Gastroesophageal sphincter (tissue), 4 donors: ENCODE data around the gene ADH6. TPM values are rescaled to one million over a fixed set of nuclear protein-coding genes. Genes with fewer than 3 reads are reported as not detected.

Experiments used
- ATAC-seq: fragments of 150-250 bp; one replicate; pipeline ENCODE4 v1.9.1; 2016; ENCODE audit warnings: mild to moderate bottlenecking, moderate library complexity
- H3K27ac ChIP-seq, 4 donors: fragments of 200-600 bp; sonication (generic) in 3 of 4; 1 replicate in 3 of 4; 2 replicates in 1 of 4; pipeline ENCODE4 v1.5.1; 2016 to 2019
- H3K27me3 ChIP-seq: fragments of 200-600 bp; sonication (generic); one replicate; pipeline ENCODE4 v1.5.1; 2019
- H3K36me3 ChIP-seq, 2 donors: fragments of 200-600 bp; sonication (generic); one replicate each; pipeline ENCODE4 v1.5.1; 2019; ENCODE audit warnings: control low read depth in 1 of 2
- H3K4me1 ChIP-seq, 3 donors: fragments of 200-600 bp; sonication (generic); 1 replicate in 2 of 3; 2 replicates in 1 of 3; pipeline ENCODE4 v1.5.1; 2016 to 2019; ENCODE audit warnings: control low read depth in 2 of 3
- H3K4me3 ChIP-seq, 2 donors: fragments of 200-600 bp; sonication (generic); one replicate each; pipeline ENCODE4 v1.5.1; 2019; ENCODE audit warnings: mild to moderate bottlenecking in 1 of 2, moderate library complexity in 1 of 2
- H3K9me3 ChIP-seq, 3 donors: fragments of 200-600 bp; sonication (generic); one replicate each; pipeline ENCODE4 v1.5.1; 2017 to 2019; ENCODE audit warnings: control low read depth in 2 of 3
- EP300 ChIP-seq: sonication (generic); formaldehyde crosslinking; IDR thresholded peaks from one replicate; pipeline ENCODE4 v1.6.1; 2017; ENCODE audit warnings: antibody characterized with exemption, mild to moderate bottlenecking
- POLR2A ChIP-seq, 2 donors: fragments of 450-650 bp; IDR thresholded peaks; one replicate each; pipeline ENCODE4 v1.6.1; 2017; ENCODE audit warnings: antibody characterized with exemption in 2 of 2, mild to moderate bottlenecking in 2 of 2, moderate library complexity in 1 of 2
- POLR2AphosphoS5 ChIP-seq: sonication (generic); formaldehyde crosslinking; IDR thresholded peaks from one replicate; pipeline ENCODE4 v1.6.1; 2017; ENCODE audit warnings: antibody characterized with exemption
- WGBS, 2 donors: methylation state at CpG; one replicate each; pipeline ENCODE4 v1.1.5; 2018; ENCODE audit warnings: low coverage in 1 of 2; 5-methylcytosine and 5-hydroxymethylcytosine counted together
- total RNA-seq, 4 donors: library from RNA; depleted of rRNA; stranded (reverse); fragments of >200 nt; gene quantifications; one replicate each; pipeline ENCODE4 v1.1.0, GENCODE V29; 2016
- TF ChIP-seq, protein P1 (sequence below), 4 experiments: fragments of 200-600 bp in 2 of 4; fragments of 450-650 bp in 2 of 4; sonication (generic) in 1 of 4; IDR thresholded peaks; one replicate each; pipeline ENCODE4 v1.5.1; 2017 to 2019; ENCODE audit warnings: antibody characterized with exemption in 4 of 4, mild to moderate bottlenecking in 2 of 4, moderate library complexity in 2 of 4

ADH6 gene
- total RNA-seq, 4 donors from 2014 or later, result 0.19 TPM; not detected in 3

DNA sequence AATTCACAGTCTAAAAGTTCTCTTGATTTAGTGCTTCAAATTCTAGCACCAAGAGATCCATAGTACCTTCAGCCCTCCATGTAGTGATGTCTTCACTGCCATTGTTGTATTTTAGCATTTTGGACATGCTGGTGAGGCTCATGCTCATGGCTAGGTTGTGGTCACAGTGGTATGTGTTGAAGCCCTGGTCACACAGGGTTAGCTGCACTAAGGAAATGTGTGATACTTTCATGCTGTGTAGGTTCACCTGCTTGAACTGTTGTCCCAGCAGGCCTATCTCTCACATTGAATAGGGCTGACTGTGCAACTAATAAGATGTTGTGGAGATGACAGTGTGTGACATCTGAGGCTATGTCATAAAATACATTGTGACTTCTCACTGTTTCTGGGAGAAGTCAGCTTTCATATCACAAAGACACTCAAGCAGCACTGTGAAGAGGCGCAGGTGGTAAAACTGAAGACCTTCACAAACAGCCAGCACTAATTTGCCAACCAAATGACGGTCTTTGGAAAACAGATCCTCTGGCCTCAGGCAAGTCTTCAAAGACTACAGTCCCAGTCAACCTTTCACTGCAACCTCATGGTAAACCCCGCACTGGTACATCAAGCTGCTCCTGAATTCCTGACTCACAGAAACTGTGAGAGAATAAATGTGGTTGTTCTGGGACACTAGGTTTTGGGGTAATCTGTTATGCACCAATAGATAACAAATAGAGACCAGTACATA is 57.5 kb downstream of the ADH6 start:
- peaks cover 0 to 13% of the 10 kb centered on the region in 2 donors for H3K36me3 ChIP-seq
- TF ChIP-seq EP300, result no peak
- no peak for TF ChIP-seq POLR2AphosphoS5
- TF ChIP-seq, protein P1, sequence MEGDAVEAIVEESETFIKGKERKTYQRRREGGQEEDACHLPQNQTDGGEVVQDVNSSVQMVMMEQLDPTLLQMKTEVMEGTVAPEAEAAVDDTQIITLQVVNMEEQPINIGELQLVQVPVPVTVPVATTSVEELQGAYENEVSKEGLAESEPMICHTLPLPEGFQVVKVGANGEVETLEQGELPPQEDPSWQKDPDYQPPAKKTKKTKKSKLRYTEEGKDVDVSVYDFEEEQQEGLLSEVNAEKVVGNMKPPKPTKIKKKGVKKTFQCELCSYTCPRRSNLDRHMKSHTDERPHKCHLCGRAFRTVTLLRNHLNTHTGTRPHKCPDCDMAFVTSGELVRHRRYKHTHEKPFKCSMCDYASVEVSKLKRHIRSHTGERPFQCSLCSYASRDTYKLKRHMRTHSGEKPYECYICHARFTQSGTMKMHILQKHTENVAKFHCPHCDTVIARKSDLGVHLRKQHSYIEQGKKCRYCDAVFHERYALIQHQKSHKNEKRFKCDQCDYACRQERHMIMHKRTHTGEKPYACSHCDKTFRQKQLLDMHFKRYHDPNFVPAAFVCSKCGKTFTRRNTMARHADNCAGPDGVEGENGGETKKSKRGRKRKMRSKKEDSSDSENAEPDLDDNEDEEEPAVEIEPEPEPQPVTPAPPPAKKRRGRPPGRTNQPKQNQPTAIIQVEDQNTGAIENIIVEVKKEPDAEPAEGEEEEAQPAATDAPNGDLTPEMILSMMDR (IDR thresholded peaks at IDR 0.05), result no peak
- no peak for TF ChIP-seq POLR2A (IDR thresholded peaks at IDR 0.05)
- no peaks in the 10 kb centered on the region for H3K9me3 ChIP-seq
- H3K4me3 ChIP-seq, result no peak overlapping the region
- WGBS, 2 donors, result 90 to 100% methylated on average over 1 to 3 of the region's 3 CpGs
- no peak overlapping the region for H3K27ac ChIP-seq
- H3K27me3 ChIP-seq, result no peaks in the 10 kb centered on the region
- no peaks in the 10 kb centered on the region for H3K4me1 ChIP-seq
- no peak for ATAC-seq

DNA sequence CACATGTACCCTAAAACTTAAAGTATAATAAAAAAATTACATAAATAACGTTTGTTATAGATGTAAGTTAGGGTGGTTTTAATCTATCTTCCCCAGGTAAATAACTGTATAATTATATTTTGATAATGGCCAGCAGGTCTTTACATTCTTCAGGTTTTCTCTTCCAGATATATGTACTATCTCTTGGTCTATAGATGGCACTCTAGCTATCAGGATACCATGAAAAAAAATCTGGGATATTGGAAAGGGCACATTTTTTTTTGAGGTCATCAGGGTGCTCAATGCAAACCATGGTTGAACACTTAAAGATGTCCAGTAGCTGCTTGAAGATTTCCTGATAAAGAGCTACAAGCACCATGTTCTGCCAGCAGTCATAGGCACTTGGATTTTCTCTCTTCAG is 59.3 kb downstream of the ADH6 start:
- no peaks in the 10 kb centered on the region for H3K27me3 ChIP-seq
- H3K27ac ChIP-seq, result no peak overlapping the region
- no peaks in the 10 kb centered on the region for H3K4me1 ChIP-seq
- no peaks in the 10 kb centered on the region for H3K9me3 ChIP-seq
- TF ChIP-seq POLR2AphosphoS5 (no peak), POLR2A (IDR thresholded peaks at IDR 0.05) (no peak), EP300 (no peak)
- TF ChIP-seq, protein P1 (IDR thresholded peaks at IDR 0.05), result no peak
- H3K36me3 ChIP-seq, result peaks cover 0 to 13% of the 10 kb centered on the region in 2 donors
- no peak for ATAC-seq
- WGBS, 2 donors, result 75 to 80% methylated on average over 1 of the region's 1 CpG
- H3K4me3 ChIP-seq, result no peak overlapping the region

DNA sequence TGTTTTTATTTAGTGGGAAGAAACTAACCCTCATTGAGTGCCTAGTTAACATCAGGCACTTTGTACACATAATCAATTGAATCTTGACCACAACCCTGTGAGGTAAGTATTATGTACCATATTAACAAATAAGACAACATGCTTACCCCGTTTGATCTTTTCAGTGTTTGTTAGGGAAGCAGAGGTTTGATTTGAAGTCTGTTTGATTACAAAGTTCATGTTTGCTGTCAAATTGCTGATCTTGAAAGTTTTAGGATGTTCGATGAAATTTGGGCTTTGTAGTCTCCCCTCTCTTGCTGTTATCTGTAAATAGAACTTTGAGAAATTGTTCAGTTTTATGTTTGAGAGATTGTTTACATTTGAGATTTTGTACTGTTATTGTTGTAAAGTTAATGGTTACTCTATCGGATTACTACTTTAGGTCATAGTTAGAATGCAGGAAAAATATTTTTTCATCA is 61.5 kb downstream of the ADH6 start:
- Histone ChIP-seq H3K4me1 (no peaks in the 10 kb centered on the region), H3K4me3 (no peak overlapping the region)
- 40 to 64% methylated on average over 3 of the region's 3 CpGs for WGBS, 2 donors

DNA sequence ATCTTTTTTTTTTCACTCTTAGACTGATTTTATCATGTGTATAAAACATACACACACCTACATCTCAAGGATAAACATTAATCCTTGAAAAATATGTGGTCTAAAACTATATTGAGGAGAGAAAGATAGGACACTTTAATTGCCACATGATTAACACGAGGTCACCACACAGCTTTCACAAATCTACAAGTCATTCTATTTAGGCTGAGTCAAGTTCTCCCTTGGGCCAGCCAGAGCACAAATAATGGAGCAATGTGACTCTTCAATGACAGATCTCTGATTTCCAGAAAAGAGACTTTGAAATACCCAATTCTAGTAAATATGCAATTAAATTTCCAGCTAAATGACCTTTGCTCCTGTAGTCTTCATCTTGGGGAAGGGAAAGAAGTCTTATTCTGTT is 62.1 kb downstream of the ADH6 start:
- Histone ChIP-seq H3K36me3 (peaks cover 0 to 9% of the 10 kb centered on the region in 2 donors), H3K27me3 (no peaks in the 10 kb centered on the region), H3K27ac (no peak overlapping the region), H3K4me3 (no peak overlapping the region), H3K9me3 (no peaks in the 10 kb centered on the region), H3K4me1 (no peaks in the 10 kb centered on the region)
- WGBS, 2 donors, result 50 to 77% methylated on average over 1 of the region's 1 CpG
- ATAC-seq, result no peak
- no peak for TF ChIP-seq POLR2AphosphoS5
- TF ChIP-seq POLR2A (IDR thresholded peaks at IDR 0.05), result no peak
- TF ChIP-seq, protein P1 (IDR thresholded peaks at IDR 0.05), result no peak
- no peak for TF ChIP-seq EP300

More for the DNA sequence above, 61.5 kb downstream of the ADH6 start:
- Histone ChIP-seq H3K27ac (no peak overlapping the region), H3K27me3 (no peaks in the 10 kb centered on the region), H3K9me3 (no peaks in the 10 kb centered on the region), H3K36me3 (peaks cover 0 to 13% of the 10 kb centered on the region in 2 donors)
- ATAC-seq, result no peak
- TF ChIP-seq POLR2AphosphoS5 (no peak), EP300 (no peak), POLR2A (IDR thresholded peaks at IDR 0.05) (no peak)
- TF ChIP-seq, protein P1 (IDR thresholded peaks at IDR 0.05), result no peak
